Heart left ventricle (tissue), 16 donors: ENCODE measurements around the gene ERRFI1. TPM values are rescaled to one million over a fixed set of nuclear protein-coding genes. Genes with fewer than 3 reads are reported as not detected.
"Not testable (repeated sequence)": the region's sequence is repeated elsewhere in the genome, so short reads cannot be mapped to it uniquely, and the experiment has no call there.

Experiments used
- ATAC-seq, 4 donors: fragments of 200-7000 bp; cut with Tn5 transposase; one replicate each; pipeline ENCODE4 v1.9.1; 2020 to 2022; ENCODE audit warnings: moderate library complexity in 4 of 4, mild to moderate bottlenecking in 3 of 4, moderate number of reproducible peaks in 1 of 4
- DNase-seq, 5 donors: peaks; one replicate each; pipeline ENCODE4 v3.0.0-alpha.2; 2020
- H3K27ac ChIP-seq, 12 donors: fragments of 200-600 bp; sonication (generic) in 4 of 12; one replicate each; pipeline versions ENCODE4 v1.5.0 to v1.8.0; 2016 to 2022; ENCODE audit warnings: mild to moderate bottlenecking in 2 of 12
- H3K27me3 ChIP-seq, 9 donors: fragments of 200-600 bp; sonication (generic) in 2 of 9; one replicate each; pipeline versions ENCODE4 v1.5.1 to v1.8.0; 2016 to 2022; ENCODE audit warnings: mild to moderate bottlenecking in 3 of 9
- H3K36me3 ChIP-seq, 9 donors: fragments of 200-600 bp; sonication (generic) in 2 of 9; one replicate each; pipeline versions ENCODE4 v1.5.0 to v1.8.0; 2018 to 2022; ENCODE audit warnings: mild to moderate bottlenecking in 2 of 9
- H3K4me1 ChIP-seq, 12 donors: fragments of 200-600 bp; sonication (generic) in 4 of 12; one replicate each; pipeline versions ENCODE4 v1.5.0 to v1.8.0; 2016 to 2022; ENCODE audit warnings: mild to moderate bottlenecking in 3 of 12
- H3K4me3 ChIP-seq, 12 donors: fragments of 200-600 bp; sonication (generic) in 4 of 12; one replicate each; pipeline versions ENCODE4 v1.5.0 to v1.8.0; 2017 to 2022; ENCODE audit warnings: mild to moderate bottlenecking in 9 of 12, moderate library complexity in 4 of 12
- H3K9me3 ChIP-seq, 12 donors: fragments of 200-600 bp; sonication (generic) in 4 of 12; one replicate each; pipeline versions ENCODE4 v1.5.0 to v1.8.0; 2016 to 2022; ENCODE audit warnings: mild to moderate bottlenecking in 1 of 12
- POLR2A ChIP-seq, 2 donors: fragments of 450-650 bp; IDR thresholded peaks; one replicate each; pipeline ENCODE4 v1.6.1; 2017; ENCODE audit warnings: antibody characterized with exemption in 2 of 2, mild to moderate bottlenecking in 2 of 2, moderate library complexity in 2 of 2
- WGBS, 4 donors: extraction: QIAGEN DNeasy Blood & Tissue Kit in 2 of 4; methylation state at CpG; one replicate each; pipeline versions ENCODE4 v1.1.5 to v1.1.7; 2013 to 2018; 5-methylcytosine and 5-hydroxymethylcytosine counted together
- intact Hi-C, 10 donors: fragments of 100-400 bp; cut with DNase I; formaldehyde crosslinking; loops; one replicate each; pipeline versions ENCODE4 v1.11.1 to v1.14.2; 2022
- polyA plus RNA-seq, 2 donors: library from polyadenylated mRNA; stranded (reverse); fragments of 200-250 nt; gene quantifications; one replicate each; pipeline ENCODE4 v1.2.3, GENCODE V29; 2013
- total RNA-seq, 9 donors: library from RNA; depleted of rRNA in 2 of 9; stranded (reverse); fragments of >200 nt in 2 of 9; fragmentation: NEBNext Ultra II Directional in 3 of 9; extraction: Animal tissue kit (Norgen Biotek cat#: 25700) in 3 of 9; gene quantifications; one replicate each; pipeline versions ENCODE4 v1.1.0 to v1.2.4, GENCODE V29; 2016 to 2023
- TF ChIP-seq, protein P1 (sequence below), 12 donors: fragments of 200-600 bp; sonication (generic) in 4 of 12; IDR thresholded peaks; one replicate each; pipeline versions ENCODE4 v1.5.0 to v1.8.0; 2018 to 2022; ENCODE audit warnings: antibody characterized with exemption in 12 of 12, mild to moderate bottlenecking in 5 of 12
- donor health status: ischemic (EF 13 %, LVEDD 7.1; RV severe dilation, severe dysfunction).
- donor health status: healthy with polysubstance abuse.
- donor health status: DM: no; HTN: yes; CAD: no.
- donor health status: DM: no; HTN: no; CAD: no.
- donor health status: ischemic (EF 25% LVEDD 6.9; RV normal size, moderate dysfunction).
- donor health status: ischemic (EF 25% LVEDD 5.7; RV mildly dilated, moderate dysfunction).
- donor health status: healthy.
- donor health status: DM: yes; HTN: yes; CAD: no.
- donor health status: ischemic (EF 35%, LVEDD 5.7; RV mildly dilated, moderate dysfunction).
- donor health status: nonischemic (EF 11% LVEDD 7.7; RV severe dilation, severe dysfunction).
- donor health status: DM: yes; HTN: yes; CAD: no.
- donor health status: PGD.
- donor health status: ischemic (EF 29% LVEDD 5.4; RV normal size, mild dysfunction).
- donor health status: nonischemic (EF 23%, LVEDD 6.1; RV moderate dilation, normal function).

ERRFI1 gene
- total and polyA plus RNA-seq, 11 donors = 3.8 to 26.0 (median 12.0) TPM

DNA sequence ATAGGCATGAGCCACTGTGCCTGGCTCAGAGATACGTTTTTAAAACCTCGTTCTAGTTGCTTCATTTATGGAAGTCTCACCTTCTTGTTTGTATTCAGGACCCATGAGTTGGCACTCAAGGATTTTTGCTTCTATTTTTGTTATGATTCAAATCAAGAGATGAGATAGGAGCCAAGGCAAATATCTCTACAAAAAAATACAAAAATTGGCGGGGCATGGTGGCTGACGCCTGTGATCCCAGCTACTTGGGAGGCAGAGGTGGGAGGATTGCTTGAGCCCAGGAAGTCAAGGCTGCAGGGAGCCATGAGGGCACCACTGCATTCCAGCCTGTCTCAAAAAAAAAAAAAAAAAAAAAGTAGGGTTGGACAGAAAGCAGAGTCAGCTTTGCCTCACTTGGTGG is 36.8 kb upstream of the ERRFI1 start:
- H3K27me3 ChIP-seq = no peaks in the 10 kb centered on the region
- peaks cover 0 to 16% (median 0%) of the 10 kb centered on the region in 12 donors for H3K4me1 ChIP-seq
- DNase-seq (no peak), ATAC-seq (no peak)
- 83 to 89% (median 89%) methylated on average over 4 of the region's 4 CpGs for WGBS, 4 donors
- H3K27ac ChIP-seq = peak overlapping the region in 1 of 12 donors; percentile 50
- H3K4me3 ChIP-seq = no peak overlapping the region
- H3K36me3 ChIP-seq = no peaks in the 10 kb centered on the region
- intact Hi-C loops = no loop called here
- no peaks in the 10 kb centered on the region for H3K9me3 ChIP-seq
- TF ChIP-seq, protein P1, sequence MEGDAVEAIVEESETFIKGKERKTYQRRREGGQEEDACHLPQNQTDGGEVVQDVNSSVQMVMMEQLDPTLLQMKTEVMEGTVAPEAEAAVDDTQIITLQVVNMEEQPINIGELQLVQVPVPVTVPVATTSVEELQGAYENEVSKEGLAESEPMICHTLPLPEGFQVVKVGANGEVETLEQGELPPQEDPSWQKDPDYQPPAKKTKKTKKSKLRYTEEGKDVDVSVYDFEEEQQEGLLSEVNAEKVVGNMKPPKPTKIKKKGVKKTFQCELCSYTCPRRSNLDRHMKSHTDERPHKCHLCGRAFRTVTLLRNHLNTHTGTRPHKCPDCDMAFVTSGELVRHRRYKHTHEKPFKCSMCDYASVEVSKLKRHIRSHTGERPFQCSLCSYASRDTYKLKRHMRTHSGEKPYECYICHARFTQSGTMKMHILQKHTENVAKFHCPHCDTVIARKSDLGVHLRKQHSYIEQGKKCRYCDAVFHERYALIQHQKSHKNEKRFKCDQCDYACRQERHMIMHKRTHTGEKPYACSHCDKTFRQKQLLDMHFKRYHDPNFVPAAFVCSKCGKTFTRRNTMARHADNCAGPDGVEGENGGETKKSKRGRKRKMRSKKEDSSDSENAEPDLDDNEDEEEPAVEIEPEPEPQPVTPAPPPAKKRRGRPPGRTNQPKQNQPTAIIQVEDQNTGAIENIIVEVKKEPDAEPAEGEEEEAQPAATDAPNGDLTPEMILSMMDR (IDR thresholded peaks at IDR 0.05) = no peak
- TF ChIP-seq POLR2A (IDR thresholded peaks at IDR 0.05) = no peak

DNA sequence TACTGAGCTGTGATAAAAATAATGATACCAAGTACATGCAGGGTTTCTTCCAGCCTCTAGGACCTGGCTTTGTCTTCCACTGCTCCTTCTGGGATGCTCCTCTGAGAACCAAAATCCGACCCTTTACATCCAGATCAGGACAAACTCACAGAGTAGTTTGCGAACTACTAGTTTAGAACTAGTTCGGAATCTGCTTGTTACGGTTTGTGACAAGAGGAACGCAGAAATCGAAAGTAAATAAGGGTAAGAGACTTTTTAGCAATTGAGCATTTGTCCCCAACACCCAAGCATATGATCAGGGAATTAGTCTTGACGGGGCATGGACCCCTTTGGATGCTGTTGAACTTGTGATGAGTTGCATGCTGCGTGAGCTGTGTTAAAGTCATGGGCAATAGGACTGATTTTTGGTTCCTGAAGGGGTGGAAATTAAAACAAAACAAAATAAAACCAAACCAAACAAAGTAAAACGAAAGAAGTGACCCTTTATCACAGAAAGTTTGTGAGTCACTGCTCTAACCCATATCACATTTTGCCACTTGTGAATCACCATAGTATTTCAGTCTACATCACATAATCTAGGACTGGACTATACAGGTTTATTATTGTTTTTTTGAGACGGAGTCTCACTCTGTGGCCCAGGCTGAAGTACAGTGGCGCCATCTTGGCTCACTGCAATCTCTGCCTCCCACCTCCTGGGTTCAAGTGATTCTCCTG is 35.7 kb upstream of the ERRFI1 start:
- 86 to 90% (median 88%) methylated on average over 11 of the region's 11 CpGs for WGBS, 4 donors
- no peaks in the 10 kb centered on the region for H3K36me3 ChIP-seq
- TF ChIP-seq, protein P1 (IDR thresholded peaks at IDR 0.05) = no peak
- no peak for TF ChIP-seq POLR2A (IDR thresholded peaks at IDR 0.05)
- ATAC-seq (peak in 1 of 4 donors; percentile 10), DNase-seq (no peak)
- no peaks in the 10 kb centered on the region for H3K9me3 ChIP-seq
- peak overlapping the region in 4 of 12 donors; percentile 24 to 64 (median 34) for H3K27ac ChIP-seq
- intact Hi-C loops = no loop called here
- peaks cover 0 to 16% (median 0%) of the 10 kb centered on the region in 12 donors for H3K4me1 ChIP-seq
- no peak overlapping the region for H3K4me3 ChIP-seq
- no peaks in the 10 kb centered on the region for H3K27me3 ChIP-seq

DNA sequence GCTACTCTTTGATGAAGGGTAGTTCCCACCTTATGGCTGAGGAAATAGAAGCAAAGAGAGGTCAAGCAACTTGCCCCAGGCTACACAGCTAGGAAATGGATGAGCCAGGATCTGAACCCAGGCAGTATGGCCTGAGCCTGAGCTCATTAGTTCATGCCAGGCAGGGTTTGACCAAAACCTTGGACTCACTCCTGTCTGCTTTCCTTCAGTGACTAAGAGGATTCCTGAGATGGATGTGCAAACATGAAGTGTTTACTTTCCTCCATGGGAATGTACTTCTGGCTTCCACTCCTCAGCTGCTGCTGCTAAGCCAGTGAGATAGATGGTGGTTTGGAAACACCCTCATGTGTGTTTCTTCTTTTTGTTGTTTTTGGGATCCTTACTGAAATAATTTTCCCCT is 35.1 kb upstream of the ERRFI1 start:
- intact Hi-C loops = no loop called here
- no peak for TF ChIP-seq POLR2A (IDR thresholded peaks at IDR 0.05)
- TF ChIP-seq, protein P1 (IDR thresholded peaks at IDR 0.05) = no peak
- DNase-seq (no peak), ATAC-seq (peak; percentile 47 to 83 (median 60))
- H3K4me1 ChIP-seq = peaks cover 0 to 16% (median 0%) of the 10 kb centered on the region in 12 donors
- no peaks in the 10 kb centered on the region for H3K27me3 ChIP-seq
- no peaks in the 10 kb centered on the region for H3K9me3 ChIP-seq
- H3K4me3 ChIP-seq = no peak overlapping the region
- H3K36me3 ChIP-seq = no peaks in the 10 kb centered on the region
- peak overlapping the region in 5 of 12 donors; percentile 24 to 64 (median 43) for H3K27ac ChIP-seq

DNA sequence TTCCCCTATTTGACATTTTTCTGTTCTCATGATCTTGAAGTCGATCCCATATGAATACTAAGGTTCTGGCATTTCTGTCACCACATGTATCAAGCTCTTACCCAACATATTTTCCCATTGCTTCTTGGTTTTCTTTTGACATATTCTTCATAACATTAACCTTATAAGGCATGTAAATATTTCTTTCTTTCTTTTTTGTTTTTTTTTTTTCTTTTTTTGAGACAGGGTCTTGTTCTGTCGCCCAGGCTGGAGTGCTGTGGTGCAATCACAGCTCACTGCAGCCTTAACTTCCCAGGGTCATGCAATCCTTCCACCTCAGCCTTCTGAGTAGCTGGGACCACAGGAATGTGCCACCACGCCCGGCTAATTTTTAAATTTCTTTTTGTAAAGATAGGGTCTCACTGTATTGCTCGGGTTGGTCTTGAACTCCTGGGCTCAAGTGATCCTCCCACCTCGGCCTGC is 33.1 kb upstream of the ERRFI1 start:
- WGBS, 4 donors = 87 to 88% (median 88%) methylated on average over 6 of the region's 6 CpGs
- intact Hi-C loops = no loop called here
- no peak for DNase-seq
- Histone ChIP-seq H3K36me3 (no peaks in the 10 kb centered on the region), H3K27ac (peak overlapping the region in 1 of 12 donors; percentile 9), H3K27me3 (no peaks in the 10 kb centered on the region), H3K4me3 (no peak overlapping the region), H3K9me3 (no peaks in the 10 kb centered on the region), H3K4me1 (peaks cover 0 to 16% (median 0%) of the 10 kb centered on the region in 12 donors)
- no peak for ATAC-seq
- TF ChIP-seq, protein P1 (IDR thresholded peaks at IDR 0.05) = no peak
- TF ChIP-seq POLR2A (IDR thresholded peaks at IDR 0.05) = no peak

DNA sequence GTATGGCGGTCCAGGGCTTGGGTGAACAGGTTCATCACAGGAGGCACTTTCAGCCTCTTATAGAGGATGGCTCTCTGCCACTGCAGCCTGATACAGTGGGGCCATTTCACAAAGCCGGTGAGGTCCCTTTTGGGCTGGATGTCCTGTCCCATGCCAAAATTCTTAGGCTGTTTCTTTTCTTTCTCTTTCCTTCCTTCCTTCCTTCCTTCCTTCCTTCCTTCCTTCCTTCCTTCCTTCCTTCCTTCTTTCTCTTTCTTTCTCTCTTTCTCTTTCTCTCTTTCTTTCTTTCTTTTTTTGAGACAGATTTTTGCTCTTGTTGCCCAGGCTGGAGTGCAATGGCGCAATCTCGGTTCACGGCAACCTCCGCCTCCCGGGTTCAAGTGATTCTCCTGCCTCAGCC is 31.7 kb upstream of the ERRFI1 start:
- H3K4me1 ChIP-seq, H3K27ac ChIP-seq, H3K4me3 ChIP-seq, intact Hi-C loops, H3K9me3 ChIP-seq, ATAC-seq, H3K27me3 ChIP-seq, DNase-seq, H3K36me3 ChIP-seq: not testable (repeated sequence)
- WGBS, 4 donors = 91 to 96% (median 93%) methylated on average over 7 of the region's 7 CpGs
